Stomach (tissue), 9 donors: ENCODE data around the gene TBCK. TPM values are rescaled to one million over a fixed set of nuclear protein-coding genes. Genes with fewer than 3 reads are reported as not detected.
A peak's percentile ranks its signal among the peaks of the same experiment; 100 is the strongest.

ENCODE experiments used
- DNase-seq, 2 donors: peaks; one replicate each; pipeline versions ENCODE4 v3.0.0 to v3.0.0-alpha.2; 2013 to 2019
- H3K27ac ChIP-seq, 5 donors: fragments of 200-600 bp in 4 of 5; sonication (generic) in 4 of 5; one replicate each; pipeline ENCODE4 v1.5.1; 2013 to 2019; ENCODE audit warnings: mild to moderate bottlenecking in 1 of 5, moderate library complexity in 1 of 5
- H3K27me3 ChIP-seq, 3 donors: fragments of 200-600 bp; sonication (generic); one replicate each; pipeline ENCODE4 v1.5.1; 2017 to 2019; ENCODE audit warnings: mixed run types in 1 of 3
- H3K36me3 ChIP-seq, 4 donors: fragments of 200-600 bp; sonication (generic); 1 replicate in 3 of 4; 2 replicates in 1 of 4; pipeline ENCODE4 v1.5.1; 2016 to 2019
- H3K4me1 ChIP-seq, 4 donors: fragments of 200-600 bp; sonication (generic); one replicate each; pipeline ENCODE4 v1.5.1; 2016 to 2019
- H3K4me3 ChIP-seq, 4 donors: fragments of 200-600 bp; sonication (generic) in 3 of 4; one replicate each; pipeline ENCODE4 v1.5.1; 2016 to 2019; ENCODE audit warnings: mild to moderate bottlenecking in 1 of 4
- H3K9me3 ChIP-seq, 4 donors: fragments of 200-600 bp; sonication (generic); one replicate each; pipeline ENCODE4 v1.5.1; 2016 to 2019
- EP300 ChIP-seq: sonication (generic); formaldehyde crosslinking; IDR thresholded peaks from one replicate; pipeline ENCODE4 v1.6.1; 2017; ENCODE audit warnings: antibody characterized with exemption
- POLR2A ChIP-seq, 4 donors: fragments of 450-650 bp; IDR thresholded peaks; one replicate each; pipeline ENCODE4 v1.6.1; 2016; ENCODE audit warnings: antibody characterized with exemption in 4 of 4, control low read depth in 2 of 4, mild to moderate bottlenecking in 1 of 4, moderate library complexity in 1 of 4
- POLR2AphosphoS5 ChIP-seq, 3 donors: sonication (generic); formaldehyde crosslinking; IDR thresholded peaks; one replicate each; pipeline ENCODE4 v1.6.1; 2016; ENCODE audit warnings: antibody characterized with exemption in 3 of 3
- WGBS, 5 donors: extraction: QIAGEN DNeasy Blood & Tissue Kit in 3 of 5; methylation state at CpG; one replicate each; pipeline versions ENCODE4 v1.1.5 to v1.1.7; 2013 to 2018; 5-methylcytosine and 5-hydroxymethylcytosine counted together
- intact Hi-C: fragments of 100-400 bp; cut with DNase I; formaldehyde crosslinking; loops from one replicate; pipeline ENCODE4 v1.15.1; 2023; ENCODE audit warnings: low total_unique reads
- polyA plus RNA-seq, 3 donors: library from polyadenylated mRNA; stranded (reverse); fragments of 200-250 nt; gene quantifications; one replicate each; pipeline ENCODE4 v1.2.3, GENCODE V29; 2013
- total RNA-seq, 5 donors: library from RNA; depleted of rRNA; stranded (reverse); fragments of >200 nt; gene quantifications; one replicate each; pipeline versions ENCODE4 v1.1.0 to v1.2.3, GENCODE V29; 2014 to 2016
- TF ChIP-seq, protein P1 (sequence below), 7 experiments: fragments of 450-650 bp in 4 of 7; fragments of 200-600 bp in 3 of 7; sonication (generic) in 3 of 7; IDR thresholded peaks; one replicate each; pipeline ENCODE4 v1.5.1; 2016 to 2019; ENCODE audit warnings: antibody characterized with exemption in 7 of 7, control low read depth in 2 of 7, mild to moderate bottlenecking in 1 of 7
- donor health status: healthy with polysubstance abuse.
- donor health status: Bipolar disorder and iron deficiency.
- donor health status: healthy.

TBCK gene
- total and polyA plus RNA-seq, 8 donors, result 3.2 to 140 (median 28.0) TPM

DNA sequence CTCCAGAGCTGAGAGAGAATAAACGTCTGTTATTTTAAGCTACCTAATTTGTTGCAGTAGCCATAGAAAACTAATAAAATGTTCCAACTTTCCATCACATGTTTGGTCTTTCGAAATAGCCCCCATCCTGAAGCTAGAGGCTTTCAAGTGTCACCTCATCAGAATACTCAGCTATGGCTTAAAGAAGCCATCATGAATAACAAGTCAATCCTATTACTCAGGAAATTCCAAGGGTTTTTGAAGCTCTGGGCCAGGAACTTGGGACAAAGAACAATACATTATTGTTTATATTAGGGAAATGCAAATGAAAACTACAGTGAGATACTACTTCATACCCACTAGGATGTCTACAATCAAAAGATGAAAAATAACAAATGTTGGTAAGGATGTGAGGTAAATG is 42.2 kb downstream of the TBCK start:
- Histone ChIP-seq H3K36me3 (peaks cover 0 to 9% (median 7%) of the 10 kb centered on the region in 4 donors), H3K4me1 (no peaks in the 10 kb centered on the region), H3K27ac (no peak overlapping the region), H3K4me3 (no peak overlapping the region), H3K27me3 (no peaks in the 10 kb centered on the region), H3K9me3 (no peaks in the 10 kb centered on the region)
- WGBS, 5 donors, result 70 to 95% (median 85%) methylated on average over 2 of the region's 2 CpGs
- DNase-seq, result no peak
- intact Hi-C loops, result no loop called here
- TF ChIP-seq, protein P1, sequence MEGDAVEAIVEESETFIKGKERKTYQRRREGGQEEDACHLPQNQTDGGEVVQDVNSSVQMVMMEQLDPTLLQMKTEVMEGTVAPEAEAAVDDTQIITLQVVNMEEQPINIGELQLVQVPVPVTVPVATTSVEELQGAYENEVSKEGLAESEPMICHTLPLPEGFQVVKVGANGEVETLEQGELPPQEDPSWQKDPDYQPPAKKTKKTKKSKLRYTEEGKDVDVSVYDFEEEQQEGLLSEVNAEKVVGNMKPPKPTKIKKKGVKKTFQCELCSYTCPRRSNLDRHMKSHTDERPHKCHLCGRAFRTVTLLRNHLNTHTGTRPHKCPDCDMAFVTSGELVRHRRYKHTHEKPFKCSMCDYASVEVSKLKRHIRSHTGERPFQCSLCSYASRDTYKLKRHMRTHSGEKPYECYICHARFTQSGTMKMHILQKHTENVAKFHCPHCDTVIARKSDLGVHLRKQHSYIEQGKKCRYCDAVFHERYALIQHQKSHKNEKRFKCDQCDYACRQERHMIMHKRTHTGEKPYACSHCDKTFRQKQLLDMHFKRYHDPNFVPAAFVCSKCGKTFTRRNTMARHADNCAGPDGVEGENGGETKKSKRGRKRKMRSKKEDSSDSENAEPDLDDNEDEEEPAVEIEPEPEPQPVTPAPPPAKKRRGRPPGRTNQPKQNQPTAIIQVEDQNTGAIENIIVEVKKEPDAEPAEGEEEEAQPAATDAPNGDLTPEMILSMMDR (IDR thresholded peaks at IDR 0.05), result no peak
- TF ChIP-seq POLR2A (IDR thresholded peaks at IDR 0.05) (no peak), EP300 (no peak), POLR2AphosphoS5 (IDR thresholded peaks at IDR 0.05) (no peak)

DNA sequence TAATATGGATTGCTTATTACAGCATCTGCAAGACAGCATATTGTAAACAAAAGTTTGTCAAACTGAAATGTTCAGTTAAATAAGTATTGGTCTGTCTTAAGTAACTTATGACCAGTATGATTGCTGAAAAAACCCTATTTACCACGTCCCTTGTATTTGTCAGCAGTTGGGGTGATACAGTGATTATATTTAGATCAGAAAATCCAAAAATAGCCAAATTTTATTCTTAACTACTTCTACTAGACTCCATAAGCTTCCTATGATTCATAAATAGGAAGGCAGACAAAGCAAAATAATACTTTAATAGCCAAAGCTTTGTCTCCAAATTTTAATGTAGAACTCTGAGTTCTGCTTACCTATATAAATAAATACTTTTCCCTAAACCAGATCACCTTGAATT is 45.3 kb downstream of the TBCK start:
- TF ChIP-seq EP300, result no peak
- TF ChIP-seq, protein P1 (IDR thresholded peaks at IDR 0.05), result no peak
- TF ChIP-seq POLR2A (IDR thresholded peaks at IDR 0.05), result no peak
- no peak for TF ChIP-seq POLR2AphosphoS5 (IDR thresholded peaks at IDR 0.05)
- Histone ChIP-seq H3K4me1 (no peaks in the 10 kb centered on the region), H3K9me3 (no peaks in the 10 kb centered on the region), H3K36me3 (peaks cover 0 to 9% (median 7%) of the 10 kb centered on the region in 4 donors), H3K27ac (no peak overlapping the region), H3K4me3 (no peak overlapping the region), H3K27me3 (no peaks in the 10 kb centered on the region)
- DNase-seq, result no peak
- intact Hi-C loops, result no loop called here
- 73 to 91% (median 84%) methylated on average over 1 of the region's 1 CpG for WGBS, 5 donors

DNA sequence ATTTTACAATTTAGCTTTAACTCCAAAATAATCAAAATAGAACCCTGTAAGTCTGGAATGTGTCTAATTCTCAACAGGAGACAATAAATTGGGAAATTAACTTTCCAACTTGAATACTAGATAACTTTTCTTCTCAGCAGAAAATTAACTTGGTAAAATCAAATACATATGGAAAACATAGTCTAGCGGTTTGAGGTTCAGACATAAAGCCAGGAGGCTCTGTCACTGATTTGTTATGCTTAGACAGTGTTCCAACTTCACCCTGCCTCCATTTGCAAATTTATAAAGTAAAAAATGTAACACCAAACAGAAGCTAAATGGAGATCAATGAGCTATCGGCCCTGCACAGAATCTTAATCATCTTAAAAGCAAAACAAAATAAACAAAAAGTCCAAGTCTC is 46.3 kb downstream of the TBCK start:
- no peak for DNase-seq
- 78 to 92% (median 91%) methylated on average over 2 of the region's 2 CpGs for WGBS, 5 donors
- intact Hi-C loops, result no loop called here

DNA sequence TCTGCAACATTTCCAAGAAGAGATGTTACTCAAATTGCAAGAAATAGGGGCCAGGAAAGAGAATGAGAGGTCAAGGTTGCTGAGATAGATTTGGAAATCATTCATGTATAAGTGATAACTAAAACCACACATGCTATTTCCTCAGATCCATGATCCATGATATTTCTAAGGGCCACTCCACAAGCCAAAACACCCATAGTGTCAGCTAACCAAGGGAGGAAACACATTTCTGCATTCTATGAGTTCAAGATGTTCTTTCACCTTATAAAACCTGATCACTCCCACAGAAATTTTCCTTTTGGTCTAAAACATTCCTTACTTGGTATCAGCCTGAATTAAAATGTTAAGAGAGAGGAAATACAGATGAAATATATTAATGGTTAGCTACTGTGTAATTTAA is 47.2 kb downstream of the TBCK start:
- Histone ChIP-seq H3K27ac (no peak overlapping the region), H3K4me1 (peaks cover 0 to 11% (median 4%) of the 10 kb centered on the region in 4 donors)
- TF ChIP-seq, protein P1 (IDR thresholded peaks at IDR 0.05), result no peak
- no peak for TF ChIP-seq POLR2A (IDR thresholded peaks at IDR 0.05)
- TF ChIP-seq EP300, result no peak
- no peak for TF ChIP-seq POLR2AphosphoS5 (IDR thresholded peaks at IDR 0.05)

More for the DNA sequence above, 46.3 kb downstream of the TBCK start:
- peaks cover 0 to 4% (median 1%) of the 10 kb centered on the region in 4 donors for H3K4me1 ChIP-seq
- H3K9me3 ChIP-seq, result no peaks in the 10 kb centered on the region
- TF ChIP-seq EP300, result no peak
- no peak for TF ChIP-seq POLR2A (IDR thresholded peaks at IDR 0.05)
- peaks cover 0 to 7% (median 4%) of the 10 kb centered on the region in 4 donors for H3K36me3 ChIP-seq
- H3K27ac ChIP-seq, result no peak overlapping the region
- H3K4me3 ChIP-seq, result no peak overlapping the region
- no peaks in the 10 kb centered on the region for H3K27me3 ChIP-seq

DNA sequence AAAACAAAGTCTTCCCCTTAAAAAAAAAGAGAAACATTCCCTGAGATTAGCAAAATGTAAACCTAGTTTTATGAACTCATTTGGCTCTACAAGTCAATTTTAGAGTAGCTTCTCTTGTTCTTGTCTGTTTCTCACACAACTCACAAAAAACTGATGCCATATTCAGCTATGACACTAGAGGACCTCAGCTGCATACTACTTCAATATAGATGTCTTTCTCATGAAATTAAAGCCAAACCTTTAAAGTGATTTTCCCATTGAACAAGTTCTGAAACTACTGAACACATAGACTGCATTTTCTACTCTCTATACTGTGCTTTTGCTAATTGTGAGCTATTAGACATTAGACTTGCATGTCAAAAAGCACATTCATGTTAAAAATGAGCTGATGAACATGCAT is 49.8 kb downstream of the TBCK start:
- TF ChIP-seq POLR2AphosphoS5 (IDR thresholded peaks at IDR 0.05), result no peak
- no peak for TF ChIP-seq EP300
- TF ChIP-seq POLR2A (IDR thresholded peaks at IDR 0.05), result no peak
- TF ChIP-seq, protein P1 (IDR thresholded peaks at IDR 0.05), result no peak
- DNase-seq, result peak in 1 of 2 donors; percentile 52
- H3K27ac ChIP-seq, result no peak overlapping the region
- no peaks in the 10 kb centered on the region for H3K27me3 ChIP-seq
- no peaks in the 10 kb centered on the region for H3K9me3 ChIP-seq
- no peak overlapping the region for H3K4me3 ChIP-seq
- peaks cover 0 to 4% (median 0%) of the 10 kb centered on the region in 4 donors for H3K36me3 ChIP-seq
- intact Hi-C loops, result no loop called here
- H3K4me1 ChIP-seq, result peaks cover 0 to 11% (median 4%) of the 10 kb centered on the region in 4 donors

More for the DNA sequence above, 47.2 kb downstream of the TBCK start:
- intact Hi-C loops, result no loop called here
- Histone ChIP-seq H3K27me3 (no peaks in the 10 kb centered on the region), H3K9me3 (no peaks in the 10 kb centered on the region), H3K36me3 (peaks cover 0 to 4% (median 0%) of the 10 kb centered on the region in 4 donors), H3K4me3 (no peak overlapping the region)
- DNase-seq, result no peak
